ENCODE results near the gene TSPAN1.

DNA sequence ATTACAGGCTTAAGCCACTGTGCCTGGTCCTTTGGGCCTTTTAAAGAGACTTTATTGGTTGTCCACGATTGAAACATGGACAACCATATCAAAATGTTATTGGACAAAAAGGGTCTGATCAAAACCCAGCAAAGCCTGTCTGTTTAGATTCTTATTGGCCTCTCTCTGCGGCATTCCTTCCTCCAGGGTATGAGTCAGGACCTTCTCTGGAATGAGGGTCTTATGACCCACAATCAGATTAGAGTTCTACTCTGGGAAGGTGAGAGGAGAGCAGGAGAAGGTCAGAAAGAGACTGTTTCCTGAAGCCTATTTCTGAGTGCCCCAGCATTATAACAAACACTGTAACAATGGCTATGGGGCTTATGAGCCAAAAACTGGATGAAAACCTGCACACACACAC is 36.2 kb downstream of the TSPAN1 start:
- no peak for TF ChIP-seq GATA3 (IDR thresholded peaks at IDR 0.05; ENCODE audit: low read depth, low read length)
- TF ChIP-seq GATA2 (IDR thresholded peaks at IDR 0.05; ENCODE audit: low read depth, low read length), result no peak

All from SH-SY5Y (cell line).